ENCODE results near the gene TTC3.
"Not testable (repeated sequence)": the region's sequence is repeated elsewhere in the genome, so short reads cannot be mapped to it uniquely, and the experiment has no call there.

The TTC3 gene

GRCh38 chr21:37200641-37201480 lies 127.8 kb downstream of the TTC3 start:
- no peak for DNase-seq

- DNase-seq, result no peak
Measured at GRCh38 chr21:37202221-37203110, 129.4 kb downstream of the TTC3 start.

DNA sequence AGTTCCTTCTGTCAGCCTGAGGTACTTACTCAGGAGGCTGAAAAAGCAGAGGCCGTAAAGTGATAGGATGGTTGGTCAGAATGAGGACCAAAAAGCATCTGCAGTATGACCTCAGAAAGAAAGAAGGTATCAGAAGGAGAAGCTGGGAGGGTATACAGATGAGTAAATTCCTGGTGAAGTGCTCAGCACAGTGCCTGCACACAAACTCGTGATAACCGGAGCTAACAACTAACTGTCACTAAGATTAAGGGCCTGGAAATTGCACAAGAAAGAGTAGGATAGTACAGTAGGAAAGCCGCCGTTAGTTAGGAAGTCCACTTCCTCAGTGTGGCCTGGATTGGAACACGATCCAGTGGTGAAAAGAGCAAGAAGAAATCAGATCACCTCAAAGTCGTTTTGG lies 131.5 kb downstream of the TTC3 start:
- no peak for DNase-seq

DNA sequence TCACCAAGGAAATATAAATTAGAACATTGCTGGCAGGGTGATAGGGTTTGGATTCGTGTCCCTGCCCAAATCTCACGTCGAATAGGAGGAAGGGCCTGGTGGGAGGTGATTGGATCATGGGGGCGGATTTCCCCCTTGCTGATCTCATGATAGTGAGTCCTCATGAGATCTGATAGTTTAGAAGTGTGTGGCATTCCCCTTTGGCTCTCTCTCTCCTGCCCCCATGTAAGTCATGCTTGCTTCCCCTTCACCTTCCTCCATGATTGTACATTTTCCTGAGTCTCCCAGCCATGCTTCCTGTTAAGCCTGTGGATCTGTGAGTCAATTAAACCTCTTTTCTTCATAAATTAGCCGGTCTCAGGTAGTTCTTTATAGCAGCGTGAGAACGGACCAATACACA lies 133.4 kb downstream of the TTC3 start:
- DNase-seq, result no peak

DNA sequence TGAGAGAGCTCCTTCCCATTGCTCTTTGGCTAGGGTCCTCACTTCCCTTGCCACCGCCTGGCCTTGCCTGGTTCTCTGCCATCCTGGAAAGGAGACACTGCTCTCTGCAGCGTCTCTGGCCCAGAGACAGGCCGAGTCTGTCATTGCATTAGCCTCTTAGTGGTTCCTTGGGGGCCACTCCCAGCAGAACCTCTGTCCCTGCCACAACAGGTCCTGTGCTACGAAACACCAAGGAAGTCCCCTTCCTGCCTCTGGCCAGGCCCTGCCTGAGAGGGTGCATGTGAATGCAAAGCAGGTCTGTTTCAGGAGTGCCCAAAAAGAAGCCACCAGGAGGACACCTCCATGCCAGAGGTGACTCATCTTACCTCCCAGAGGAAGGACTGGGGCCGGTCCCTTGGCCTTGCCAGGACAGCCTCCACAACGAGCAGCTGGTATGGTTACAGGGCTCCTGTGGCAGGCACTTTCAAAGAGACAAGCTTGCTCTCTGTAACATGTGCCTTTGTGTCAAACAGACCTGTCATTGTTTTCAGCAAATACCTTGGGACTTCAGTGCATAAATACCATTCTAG lies 134.5 kb downstream of the TTC3 start:
- no peak for DNase-seq

DNA sequence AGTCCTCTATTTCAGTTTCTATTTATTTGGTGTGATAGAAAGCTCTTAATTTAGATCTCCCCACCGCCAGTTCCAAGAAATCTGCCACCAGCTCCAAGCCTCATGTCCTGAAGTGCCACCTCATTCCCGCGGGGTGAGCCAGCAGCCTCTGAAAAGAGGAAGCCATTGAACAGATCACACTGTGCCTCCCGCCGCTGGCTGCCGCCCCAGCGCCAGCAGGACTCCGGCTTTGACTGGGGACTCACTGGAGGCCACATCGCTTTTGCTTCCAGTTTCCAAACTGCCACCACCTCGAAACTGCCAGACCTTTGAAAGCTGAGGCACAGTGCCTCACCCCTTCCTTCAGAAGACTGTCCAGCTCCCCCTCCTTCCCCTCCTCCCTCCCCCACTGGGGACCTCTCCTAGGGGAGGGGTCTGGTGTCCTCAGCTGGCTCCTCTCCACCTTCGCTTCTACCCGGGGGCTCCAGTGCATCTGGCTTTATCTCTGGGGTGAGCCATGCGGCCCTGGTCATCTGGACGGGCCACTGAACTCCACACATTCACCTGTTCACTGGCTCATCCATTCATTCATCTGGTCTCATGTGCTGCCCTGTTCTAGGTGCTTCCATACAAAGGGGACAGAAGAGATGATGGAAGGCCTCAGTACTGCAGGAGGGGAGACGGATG lies 135.1 kb downstream of the TTC3 start:
- DNase-seq, result peak in 1 of 2 experiments; percentile 12

GRCh38 chr21:37208741-37209225 lies 135.7 kb downstream of the TTC3 start:
- DNase-seq, result no peak

DNA sequence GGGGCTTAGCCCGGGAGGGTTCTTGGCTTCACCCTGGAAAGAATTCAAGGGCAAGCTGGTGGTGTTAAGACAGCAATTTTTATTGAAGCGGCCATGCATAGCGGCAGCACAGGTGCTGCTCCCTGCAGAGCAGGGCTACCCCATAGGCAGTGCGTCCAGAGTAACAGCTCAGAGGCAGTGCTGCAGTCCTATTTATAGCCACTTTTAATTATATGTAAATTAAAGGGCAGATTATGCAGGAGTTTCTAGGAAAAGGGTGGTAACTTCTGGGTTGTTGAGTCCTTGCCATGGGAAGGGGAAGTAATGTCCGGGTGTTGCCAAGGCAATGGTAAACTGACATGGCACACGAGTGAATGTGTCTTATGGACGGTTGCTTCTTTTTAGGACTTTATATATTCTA lies 137.1 kb downstream of the TTC3 start:
- no peak for DNase-seq

DNA sequence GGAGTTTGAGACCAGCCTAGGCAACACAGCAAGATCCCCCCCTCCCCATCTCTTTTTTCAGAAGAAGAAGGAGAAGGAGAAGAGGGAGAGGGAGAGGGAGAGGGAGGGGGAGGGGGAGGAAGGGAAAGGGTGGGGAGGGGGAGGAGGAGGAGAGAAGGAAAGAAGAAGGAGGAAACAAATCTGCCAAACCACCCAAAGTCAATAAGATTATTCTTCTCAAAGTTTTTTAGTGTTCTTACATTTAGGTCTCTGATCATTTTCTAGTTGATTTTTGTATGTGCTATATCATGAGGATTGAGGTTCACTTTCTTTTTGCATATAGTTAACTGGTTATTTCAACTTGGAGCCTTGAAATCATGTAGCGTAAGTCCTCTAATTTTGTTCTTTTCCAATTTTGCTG lies 137.7 kb downstream of the TTC3 start:
- no peak for DNase-seq

- DNase-seq, result no peak
Measured at GRCh38 chr21:37214952-37215351, 141.9 kb downstream of the TTC3 start.

- peak; percentile 12 to 30 for DNase-seq
Measured at GRCh38 chr21:37219761-37220432, 146.8 kb downstream of the TTC3 start.

DNA sequence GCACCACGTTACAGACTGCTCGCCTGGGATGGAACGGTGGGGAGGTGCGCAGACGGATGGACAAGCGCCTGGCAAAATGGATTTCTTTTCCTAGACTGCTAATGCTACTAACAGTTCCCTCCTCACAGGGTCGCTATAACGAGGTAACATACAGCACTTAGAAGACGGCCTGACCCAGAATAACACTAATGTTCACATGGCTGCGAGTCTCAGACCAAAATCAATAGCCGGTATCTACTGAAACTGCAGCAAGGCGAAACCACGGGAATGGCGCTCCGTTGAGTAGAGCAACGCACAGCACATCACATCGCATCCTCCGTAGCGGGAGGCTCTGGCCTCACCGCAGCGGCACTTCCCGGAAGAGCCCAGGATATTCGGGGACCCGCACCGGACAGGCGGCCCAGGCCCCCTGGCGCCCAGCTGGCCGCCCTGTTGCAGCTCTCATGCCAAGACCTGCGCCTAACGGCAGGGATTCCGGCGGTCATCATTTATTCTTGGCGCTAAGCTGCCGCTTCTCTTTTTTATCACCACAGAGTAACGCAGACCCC lies 147.5 kb downstream of the TTC3 start:
- peak; percentile 16 to 25 for DNase-seq

GRCh38 chr21:37220981-37221664 lies 148.1 kb downstream of the TTC3 start:
- peak; percentile 96 to 97 for DNase-seq

DNA sequence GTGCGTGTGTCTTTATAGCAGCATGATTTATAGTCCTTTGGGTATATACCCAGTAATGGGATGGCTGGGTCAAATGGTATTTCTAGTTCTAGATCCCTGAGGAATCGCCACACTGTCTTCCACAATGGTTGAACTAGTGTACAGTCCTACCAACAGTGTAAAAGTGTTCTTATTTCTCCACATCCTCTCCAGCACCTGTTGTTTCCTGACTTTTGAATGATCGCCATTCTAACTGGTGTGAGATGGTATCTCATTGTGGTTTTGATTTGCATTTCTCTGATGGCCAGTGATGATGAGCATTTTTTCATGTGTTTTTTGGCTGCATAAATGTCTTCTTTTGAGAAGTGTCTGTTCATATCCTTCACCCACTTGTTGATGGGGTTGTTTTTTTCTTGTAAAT lies 149.2 kb downstream of the TTC3 start:
- DNase-seq, result not testable (repeated sequence)

DNA sequence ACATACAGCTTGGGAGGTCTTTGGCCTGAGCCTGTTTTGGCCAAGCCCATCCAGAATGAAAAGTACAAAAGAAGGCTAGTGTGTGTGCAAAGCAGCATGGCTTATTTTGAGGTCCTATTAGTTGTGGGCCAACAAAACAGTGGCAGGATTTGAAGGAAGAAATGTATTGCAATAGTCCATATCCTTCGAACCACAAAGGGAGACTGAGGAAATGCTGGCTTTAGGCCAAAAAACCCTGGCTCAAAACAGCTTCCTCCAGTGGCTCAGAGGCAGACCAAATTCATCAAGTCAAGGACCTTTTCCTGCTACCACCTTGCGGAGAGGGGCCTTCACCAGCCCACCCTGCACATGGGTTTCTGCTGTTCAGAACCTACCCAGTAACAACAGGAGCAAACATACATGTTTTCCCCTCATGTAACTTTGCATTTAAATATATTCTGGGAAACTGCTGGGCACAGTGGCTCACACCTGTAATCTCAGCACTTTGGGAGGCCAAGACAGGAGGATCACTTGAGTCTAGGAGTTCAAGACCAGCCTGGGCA lies 150.8 kb downstream of the TTC3 start:
- no peak for DNase-seq

GRCh38 chr21:37224861-37225839 lies 152.1 kb downstream of the TTC3 start:
- peak; percentile 16 to 32 for DNase-seq

- DNase-seq, result no peak
Measured at GRCh38 chr21:37226041-37226920, 153.2 kb downstream of the TTC3 start.
